H9 (cell line): ENCODE results near the gene SLC9A5. TPM values are rescaled to one million over a fixed set of nuclear protein-coding genes. Genes with fewer than 3 reads are reported as not detected.

Experiments
- DNase-seq: peaks from one replicate; pipeline ENCODE4 v3.0.0-alpha.2; 2017
- H2AFZ ChIP-seq: one replicate; pipeline ENCODE4 v1.6.1; 2013; ENCODE audit warnings: mild to moderate bottlenecking, low read length, control low read depth, moderate library complexity
- H2AK5ac ChIP-seq: 2 replicates; pipeline ENCODE4 v1.6.1; 2013; ENCODE audit warnings: low read length, control low read depth, mixed read lengths; ENCODE audit not compliant: insufficient read length
- H2BK120ac ChIP-seq: one replicate; pipeline ENCODE4 v1.6.1; 2013; ENCODE audit warnings: low read depth, mild to moderate bottlenecking, low read length, control low read depth, inconsistent platforms; ENCODE audit not compliant: poor library complexity, severe bottlenecking
- H2BK12ac ChIP-seq: 2 replicates; pipeline ENCODE4 v1.6.1; 2013; ENCODE audit warnings: low read length, control low read depth, mixed read lengths, low read depth; ENCODE audit not compliant: insufficient read length
- H2BK15ac ChIP-seq: 2 replicates; pipeline ENCODE4 v1.6.1; 2013; ENCODE audit warnings: low read depth, low read length, control low read depth
- H2BK20ac ChIP-seq: one replicate; pipeline ENCODE4 v1.6.1; 2013; ENCODE audit warnings: low read depth, mild to moderate bottlenecking, low read length, control low read depth, inconsistent platforms; ENCODE audit not compliant: poor library complexity, severe bottlenecking
- H2BK5ac ChIP-seq: 2 replicates; pipeline ENCODE4 v1.6.1; 2013; ENCODE audit warnings: low read length, control low read depth, mixed read lengths; ENCODE audit not compliant: insufficient read length
- H3K14ac ChIP-seq: 2 replicates; pipeline ENCODE4 v1.6.1; 2013; ENCODE audit warnings: low read length, control low read depth; ENCODE audit not compliant: insufficient read depth
- H3K18ac ChIP-seq: 2 replicates; pipeline ENCODE4 v1.6.1; 2013; ENCODE audit warnings: low read depth, mild to moderate bottlenecking, mixed read lengths, low read length, control low read depth; ENCODE audit not compliant: insufficient read length
- H3K23ac ChIP-seq: 2 replicates; pipeline ENCODE4 v1.6.1; 2013; ENCODE audit warnings: low read length, control low read depth, mixed read lengths, low read depth; ENCODE audit not compliant: insufficient read length
- H3K23me2 ChIP-seq: 2 replicates; pipeline ENCODE4 v1.6.1; 2013; ENCODE audit warnings: low read depth, mild to moderate bottlenecking, mixed read lengths, low read length, control low read depth; ENCODE audit not compliant: insufficient read length, poor library complexity, severe bottlenecking
- H3K27ac ChIP-seq: 2 replicates; pipeline ENCODE4 v1.5.1; 2013; ENCODE audit warnings: low read length, control low read depth, mixed read lengths, low read depth; ENCODE audit not compliant: insufficient read length
- H3K27me3 ChIP-seq: 2 replicates; pipeline ENCODE4 v1.6.1; 2013; ENCODE audit warnings: low read length, control low read depth, inconsistent platforms; ENCODE audit not compliant: insufficient read depth
- H3K4ac ChIP-seq: 2 replicates; pipeline ENCODE4 v1.6.1; 2013; ENCODE audit warnings: low read depth, mild to moderate bottlenecking, control low read depth, inconsistent platforms, low read length, moderate library complexity
- H3K4me1 ChIP-seq: 2 replicates; pipeline ENCODE4 v1.6.1; 2013; ENCODE audit warnings: low read length, control low read depth, inconsistent platforms; ENCODE audit not compliant: insufficient read depth
- H3K4me2 ChIP-seq: 2 replicates; pipeline ENCODE4 v1.6.1; 2013; ENCODE audit warnings: low read length, control low read depth, mixed read lengths; ENCODE audit not compliant: insufficient read length, insufficient read depth
- H3K56ac ChIP-seq: 2 replicates; pipeline ENCODE4 v1.6.1; 2013; ENCODE audit warnings: low read depth, mild to moderate bottlenecking, mixed read lengths, low read length, control low read depth; ENCODE audit not compliant: insufficient read length
- H3K79me1 ChIP-seq: 2 replicates; pipeline ENCODE4 v1.6.1; 2013; ENCODE audit warnings: low read depth, mild to moderate bottlenecking, moderate library complexity, low read length, control low read depth, inconsistent platforms; ENCODE audit not compliant: insufficient read depth, poor library complexity, severe bottlenecking
- H3K79me2 ChIP-seq: 2 replicates; pipeline ENCODE4 v1.6.1; 2013; ENCODE audit warnings: low read length, control low read depth, inconsistent platforms; ENCODE audit not compliant: insufficient read depth
- H3K9ac ChIP-seq: 2 replicates; pipeline ENCODE4 v1.6.1; 2013; ENCODE audit warnings: low read length, control low read depth, mixed read lengths; ENCODE audit not compliant: insufficient read length; ENCODE audit errors: extremely low read depth
- H3K9me3 ChIP-seq: one replicate; pipeline ENCODE4 v1.6.1; 2013; ENCODE audit warnings: low read depth, low read length, inconsistent platforms; ENCODE audit not compliant: control insufficient read depth
- H3T11ph ChIP-seq: one replicate; pipeline ENCODE4 v1.6.1; 2013; ENCODE audit warnings: mild to moderate bottlenecking, low read length, control low read depth, inconsistent platforms
- H4K20me1 ChIP-seq: one replicate; pipeline ENCODE4 v1.6.1; 2013; ENCODE audit not compliant: control insufficient read depth, insufficient read length, insufficient read depth
- H4K5ac ChIP-seq: 2 replicates; pipeline ENCODE4 v1.6.1; 2013; ENCODE audit warnings: low read depth, mild to moderate bottlenecking, mixed read lengths, low read length, control low read depth; ENCODE audit not compliant: insufficient read length
- H4K8ac ChIP-seq: replicated peaks from 2 replicates; pipeline ENCODE4 v1.6.1; 2013; ENCODE audit warnings: low read length, control low read depth, mixed read lengths, low read depth; ENCODE audit not compliant: insufficient read length
- H4K91ac ChIP-seq: 2 replicates; pipeline ENCODE4 v1.6.1; 2013; ENCODE audit warnings: low read depth, mild to moderate bottlenecking, moderate library complexity, mixed read lengths, low read length, control low read depth; ENCODE audit not compliant: insufficient read length
- H3K27ac Mint-ChIP-seq, 3 experiments: 2 replicates in 2 of 3; 3 replicates in 1 of 3; pipeline ENCODE4 v1.8.0; 2020 to 2021; ENCODE audit warnings: mixed read lengths in 3 of 3, mild to moderate bottlenecking in 1 of 3, moderate library complexity in 1 of 3
- H3K27me3 Mint-ChIP-seq: 2 replicates; pipeline ENCODE4 v1.8.0; 2021; ENCODE audit warnings: low read depth, mild to moderate bottlenecking, moderate library complexity, mixed read lengths
- H3K36me3 Mint-ChIP-seq, 3 experiments: 2 replicates in 2 of 3; 3 replicates in 1 of 3; pipeline ENCODE4 v1.8.0; 2020 to 2021; ENCODE audit warnings: low read depth in 3 of 3, mixed read lengths in 3 of 3; ENCODE audit not compliant: insufficient read depth in 1 of 3
- H3K4me1 Mint-ChIP-seq, 2 experiments: 2 replicates each; pipeline ENCODE4 v1.8.0; 2020; ENCODE audit warnings: mixed read lengths in 2 of 2
- H3K4me3 Mint-ChIP-seq, 2 experiments: 2 replicates in 1 of 2; 3 replicates in 1 of 2; pipeline ENCODE4 v1.8.0; 2020 to 2021; ENCODE audit warnings: mild to moderate bottlenecking in 2 of 2, mixed read lengths in 2 of 2, moderate library complexity in 1 of 2
- H3K9me3 Mint-ChIP-seq, 2 experiments: 2 replicates in 1 of 2; 3 replicates in 1 of 2; pipeline ENCODE4 v1.8.0; 2020; ENCODE audit warnings: mild to moderate bottlenecking in 2 of 2, mixed read lengths in 2 of 2, moderate library complexity in 1 of 2
- WGBS: extraction: QIAGEN DNeasy Blood & Tissue Kit; methylation state at CpG from one replicate; pipeline ENCODE4 v1.1.7; 2013; ENCODE audit warnings: missing lambda C conversion rate, low lambda C conversion rate, mixed read lengths; ENCODE audit not compliant: insufficient read length; ENCODE audit errors: extremely low coverage; 5-methylcytosine and 5-hydroxymethylcytosine counted together
- total RNA-seq: library from RNA; stranded (reverse); gene quantifications from 2 replicates; pipeline ENCODE4 v1.2.1, GENCODE V29; 2021
- TF ChIP-seq, protein P1 (sequence below): fragments of 200-600 bp; sonication (generic); conservative IDR thresholded peaks from 3 replicates; pipeline ENCODE4 v1.8.0; 2021; ENCODE audit warnings: antibody characterized with exemption, mild to moderate bottlenecking

Gene SLC9A5
- total RNA-seq, 1 experiment from 2014 or later, result 9.1 TPM

DNA sequence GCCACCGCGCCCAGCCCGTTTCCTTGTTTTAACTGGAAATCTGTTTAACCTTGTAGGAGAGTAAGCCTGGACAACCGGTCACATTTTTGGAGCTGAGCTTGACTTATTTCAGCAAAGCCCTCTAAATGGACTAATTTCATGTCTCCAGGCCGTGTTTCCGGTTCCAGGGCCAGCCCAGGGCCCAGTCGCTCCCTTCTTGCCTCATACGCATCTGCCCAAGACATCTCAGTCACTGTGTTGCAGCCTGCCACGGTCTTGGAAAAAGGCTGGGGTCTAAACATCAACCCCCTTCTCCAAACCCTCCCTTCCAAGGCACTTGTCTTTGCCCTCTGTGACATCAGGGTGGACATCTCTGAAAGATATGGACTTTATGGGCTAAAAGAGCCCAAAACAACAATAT lies 49.5 kb downstream of the SLC9A5 start:
- no peaks in the 10 kb centered on the region for H3K23me2 ChIP-seq
- H3K79me2 ChIP-seq, result no peaks in the 10 kb centered on the region
- Mint-ChIP-seq H3K4me3 (no peak overlapping the region), H3K27ac (no peak overlapping the region), H3K27me3 (peaks cover 53% of the 10 kb centered on the region), H3K4me1 (peaks cover 6 to 7% of the 10 kb centered on the region in 2 experiments), H3K36me3 (no peaks in the 10 kb centered on the region), H3K9me3 (no peaks in the 10 kb centered on the region)
- no peak overlapping the region for H3K18ac ChIP-seq
- H2BK15ac ChIP-seq, result no peak overlapping the region
- H2BK20ac ChIP-seq, result no peak overlapping the region
- no peaks in the 10 kb centered on the region; the same call in 1 of the 2 replicates for H3K27me3 ChIP-seq
- no CpG with 5 or more reads among the region's 9 CpGs for WGBS
- DNase-seq, result no peak
- no peaks in the 10 kb centered on the region for H3K79me1 ChIP-seq
- no peak overlapping the region for H2AFZ ChIP-seq
- H3K4ac ChIP-seq, result no peak overlapping the region
- no peak overlapping the region for H3K9ac ChIP-seq
- no peaks in the 10 kb centered on the region for H3K4me1 ChIP-seq
- H4K91ac ChIP-seq, result no peak overlapping the region
- no peak overlapping the region for H2BK5ac ChIP-seq
- H3K14ac ChIP-seq, result no peak overlapping the region; the same call in 1 of the 2 replicates
- H3T11ph ChIP-seq, result no peak overlapping the region
- TF ChIP-seq, protein P1, sequence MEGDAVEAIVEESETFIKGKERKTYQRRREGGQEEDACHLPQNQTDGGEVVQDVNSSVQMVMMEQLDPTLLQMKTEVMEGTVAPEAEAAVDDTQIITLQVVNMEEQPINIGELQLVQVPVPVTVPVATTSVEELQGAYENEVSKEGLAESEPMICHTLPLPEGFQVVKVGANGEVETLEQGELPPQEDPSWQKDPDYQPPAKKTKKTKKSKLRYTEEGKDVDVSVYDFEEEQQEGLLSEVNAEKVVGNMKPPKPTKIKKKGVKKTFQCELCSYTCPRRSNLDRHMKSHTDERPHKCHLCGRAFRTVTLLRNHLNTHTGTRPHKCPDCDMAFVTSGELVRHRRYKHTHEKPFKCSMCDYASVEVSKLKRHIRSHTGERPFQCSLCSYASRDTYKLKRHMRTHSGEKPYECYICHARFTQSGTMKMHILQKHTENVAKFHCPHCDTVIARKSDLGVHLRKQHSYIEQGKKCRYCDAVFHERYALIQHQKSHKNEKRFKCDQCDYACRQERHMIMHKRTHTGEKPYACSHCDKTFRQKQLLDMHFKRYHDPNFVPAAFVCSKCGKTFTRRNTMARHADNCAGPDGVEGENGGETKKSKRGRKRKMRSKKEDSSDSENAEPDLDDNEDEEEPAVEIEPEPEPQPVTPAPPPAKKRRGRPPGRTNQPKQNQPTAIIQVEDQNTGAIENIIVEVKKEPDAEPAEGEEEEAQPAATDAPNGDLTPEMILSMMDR, result no peak
- no peak overlapping the region for H2AK5ac ChIP-seq
- H2BK12ac ChIP-seq, result no peak overlapping the region
- no peak overlapping the region for H3K23ac ChIP-seq
- no peak overlapping the region for H3K56ac ChIP-seq
- no peaks in the 10 kb centered on the region for H4K20me1 ChIP-seq
- H3K4me2 ChIP-seq, result no peak overlapping the region
- no peak overlapping the region for H4K8ac ChIP-seq
- H2BK120ac ChIP-seq, result no peak overlapping the region
- H4K5ac ChIP-seq, result no peak overlapping the region
- no peaks in the 10 kb centered on the region for H3K9me3 ChIP-seq
- no peak overlapping the region for H3K27ac ChIP-seq
